Caco-2 (cell line): ENCODE measurements around the gene GOLGA6L26. TPM values are rescaled to one million over a fixed set of nuclear protein-coding genes. Genes with fewer than 3 reads are reported as not detected.
"Not testable (repeated sequence)": the region's sequence is repeated elsewhere in the genome, so short reads cannot be mapped to it uniquely, and the experiment has no call there.

Experiments used
- BruUV-seq: library from RNA; stranded (reverse); fragments of 400-500 nt; replicated peaks from 2 replicates; lab custom pipeline; 2021; lab: Mats Ljungman, UMichigan
- CTCF ChIA-PET: fragments of 300-600 bp; sonication (Branson Sonifier 250); formaldehyde crosslinking; loops from one replicate; lab custom pipeline; 2022; ENCODE audit warnings: antibody characterized with exemption; lab: Charles Lee
- POLR2A ChIA-PET: fragments of 300-600 bp; sonication (Branson Sonifier 250); formaldehyde crosslinking; loops from one replicate; lab custom pipeline; 2022; ENCODE audit warnings: antibody characterized with exemption; lab: Charles Lee
- DNase-seq, 2 experiments: peaks; one replicate each; pipeline versions ENCODE4 v3.0.0 to v3.0.0-alpha.2; 2020 to 2022
- H3K27me3 ChIP-seq: replicated peaks from 2 replicates; pipeline ENCODE4 v1.6.0; 2011; ENCODE audit warnings: low read length; ENCODE audit not compliant: control insufficient read depth, insufficient read depth
- H3K36me3 ChIP-seq: 2 replicates; pipeline ENCODE4 v1.5.1; 2011; ENCODE audit warnings: low read length; ENCODE audit not compliant: control insufficient read depth, insufficient read depth
- H3K4me1 ChIP-seq: fragments of 250-450 bp; sonication (Bioruptor Pico); 2 replicates; pipeline ENCODE4 v1.5.1; 2020; ENCODE audit warnings: mild to moderate bottlenecking
- H3K4me3 ChIP-seq: 2 replicates; pipeline ENCODE4 v1.5.1; 2011; ENCODE audit warnings: low read depth, mild to moderate bottlenecking, control low read depth, low read length
- H3K9me3 ChIP-seq: fragments of 250-450 bp; sonication (Bioruptor Pico); 2 replicates; pipeline ENCODE4 v1.5.1; 2020; ENCODE audit warnings: mild to moderate bottlenecking, moderate library complexity
- H3K27ac Mint-ChIP-seq: one replicate; pipeline ENCODE4 v1.8.0; 2022; ENCODE audit warnings: mixed read lengths; ENCODE audit not compliant: unreplicated experiment
- H3K27me3 Mint-ChIP-seq: one replicate; pipeline ENCODE4 v1.8.0; 2022; ENCODE audit warnings: mixed read lengths; ENCODE audit not compliant: insufficient read depth, unreplicated experiment
- H3K36me3 Mint-ChIP-seq: one replicate; pipeline ENCODE4 v1.8.0; 2022; ENCODE audit warnings: mild to moderate bottlenecking, mixed read lengths; ENCODE audit not compliant: insufficient read depth, unreplicated experiment
- H3K4me1 Mint-ChIP-seq: one replicate; pipeline ENCODE4 v1.8.0; 2022; ENCODE audit warnings: low read depth, mixed read lengths; ENCODE audit not compliant: unreplicated experiment
- H3K4me3 Mint-ChIP-seq: one replicate; pipeline ENCODE4 v1.8.0; 2022; ENCODE audit warnings: mild to moderate bottlenecking, moderate library complexity, mixed read lengths; ENCODE audit not compliant: unreplicated experiment
- H3K9me3 Mint-ChIP-seq: one replicate; pipeline ENCODE4 v1.8.0; 2022; ENCODE audit warnings: mixed read lengths; ENCODE audit not compliant: unreplicated experiment
- intact Hi-C: fragments of 100-400 bp; cut with micrococcal nuclease; formaldehyde crosslinking; loops from one replicate; pipeline ENCODE4 v1.10.0; 2022; ENCODE audit not compliant: unreplicated experiment
- total RNA-seq: library from RNA; stranded (reverse); gene quantifications from 2 replicates; pipeline ENCODE4 v1.2.3, GENCODE V29; 2022

Gene GOLGA6L26
- total RNA-seq, 1 experiment from 2014 or later = not detected

GRCh38 chr15:23303654-23304053 lies 30.3 kb downstream of the GOLGA6L26 start:
- H3K27me3 ChIP-seq, BruUV-seq, H3K4me1 ChIP-seq, H3K36me3 ChIP-seq, H3K27ac Mint-ChIP-seq, H3K9me3 Mint-ChIP-seq, H3K4me1 Mint-ChIP-seq, H3K27me3 Mint-ChIP-seq, H3K9me3 ChIP-seq, CTCF ChIA-PET, POLR2A ChIA-PET, H3K36me3 Mint-ChIP-seq, intact Hi-C loops, H3K4me3 ChIP-seq: not testable (repeated sequence)
- DNase-seq = peak in 1 of 2 experiments; percentile 40
- peak overlapping the region; percentile 76 for H3K4me3 Mint-ChIP-seq

GRCh38 chr15:23303246-23303645 lies 30.8 kb downstream of the GOLGA6L26 start:
- DNase-seq, H3K4me1 Mint-ChIP-seq, H3K27me3 ChIP-seq, intact Hi-C loops, BruUV-seq, H3K36me3 Mint-ChIP-seq, H3K27ac Mint-ChIP-seq, H3K4me1 ChIP-seq, H3K9me3 Mint-ChIP-seq, CTCF ChIA-PET, H3K36me3 ChIP-seq, H3K9me3 ChIP-seq, H3K4me3 Mint-ChIP-seq, POLR2A ChIA-PET, H3K4me3 ChIP-seq, H3K27me3 Mint-ChIP-seq: not testable (repeated sequence)

Other genes starting within 250 kb of the GOLGA6L26 start
- not detected in 2 replicates for gene GOLGA6L1, start 197.4 kb downstream of the GOLGA6L26 start, total RNA-seq
- not detected in 2 replicates for gene GOLGA8S, start 20.6 kb upstream of the GOLGA6L26 start, total RNA-seq
- not detected in 2 replicates for gene GOLGA6L2, start 113.0 kb upstream of the GOLGA6L26 start, total RNA-seq
- 15.2 and 17.3 TPM in 2 replicates for gene MKRN3, start 231.5 kb upstream of the GOLGA6L26 start, total RNA-seq